Measurements from ENCODE around the gene LRRC18.

DNA sequence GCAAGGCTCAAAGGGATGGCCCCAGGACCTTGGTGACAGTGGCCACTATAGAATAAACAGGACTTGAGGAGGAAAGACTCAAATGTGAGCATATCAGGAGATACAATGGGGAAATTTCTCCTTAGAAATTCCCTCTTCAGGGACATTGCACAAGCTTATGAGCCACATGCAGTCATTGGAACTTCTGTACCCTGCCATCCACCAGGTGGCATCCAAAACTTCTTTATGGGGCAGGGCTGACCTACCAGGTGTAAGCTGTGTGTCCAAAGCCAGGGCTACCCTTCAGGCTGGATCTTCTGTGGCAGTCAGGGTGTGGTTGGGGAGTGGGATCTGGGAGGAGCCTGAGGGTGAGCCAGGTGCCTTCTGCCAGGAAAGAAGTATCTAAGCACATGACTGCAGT lies 36.6 kb upstream of the LRRC18 start:
- TF ChIP-seq FOXP2 (optimal IDR thresholded peaks at IDR 0.05; ENCODE audit: borderline replicate concordance, extremely low read depth, extremely low read length, insufficient read depth) (no peak), SIN3A (IDR thresholded peaks at IDR 0.05; ENCODE audit: borderline replicate concordance, insufficient read depth, low read length) (no peak)

Data from PFSK-1 (cell line).